ENCODE data around the gene CHST2. TPM values are rescaled to one million over a fixed set of nuclear protein-coding genes. Genes with fewer than 3 reads are reported as not detected.
A peak's percentile ranks its signal among the peaks of the same experiment; 100 is the strongest.

The CHST2 gene
- total RNA-seq, 4 donors from 2014 or later, result 1.6 to 9.8 (median 5.1) TPM

DNA sequence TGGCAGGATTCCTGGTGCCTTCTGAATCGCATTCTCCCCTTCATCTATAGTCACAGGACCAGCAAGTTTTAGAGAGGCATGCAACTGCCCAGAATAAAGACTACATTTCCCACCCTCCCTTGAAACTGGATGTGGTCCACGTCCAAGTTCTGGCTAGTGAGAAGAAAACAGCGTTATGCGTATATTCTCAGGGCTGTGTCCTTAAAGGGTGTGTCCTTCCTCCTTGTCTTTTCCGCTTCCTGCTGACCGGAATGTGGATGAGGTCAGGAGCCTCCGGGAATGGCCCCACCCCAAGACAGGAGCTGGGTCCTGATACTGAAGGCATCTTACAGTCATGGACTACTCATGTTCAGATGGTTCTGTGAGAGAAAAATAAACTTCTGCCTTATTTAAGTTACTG, 20.2 kb downstream of the CHST2 start:
- peak overlapping the region in 1 of 4 donors; percentile 25 for H3K27ac ChIP-seq
- 72 to 73% methylated on average over 2 to 7 of the region's 7 CpGs for WGBS, 2 donors (ENCODE audit: low coverage in 1 of 2)
- no peaks in the 10 kb centered on the region for H3K36me3 ChIP-seq
- no peaks in the 10 kb centered on the region for H3K9me3 ChIP-seq
- peak; percentile 62 for ATAC-seq
- H3K4me1 ChIP-seq, result no peaks in the 10 kb centered on the region
- H3K4me3 ChIP-seq, result no peak overlapping the region
- H3K27me3 ChIP-seq, result no peaks in the 10 kb centered on the region
- TF ChIP-seq POLR2A (IDR thresholded peaks at IDR 0.05) (no peak), POLR2AphosphoS5 (IDR thresholded peaks at IDR 0.05) (peak; percentile 25)

DNA sequence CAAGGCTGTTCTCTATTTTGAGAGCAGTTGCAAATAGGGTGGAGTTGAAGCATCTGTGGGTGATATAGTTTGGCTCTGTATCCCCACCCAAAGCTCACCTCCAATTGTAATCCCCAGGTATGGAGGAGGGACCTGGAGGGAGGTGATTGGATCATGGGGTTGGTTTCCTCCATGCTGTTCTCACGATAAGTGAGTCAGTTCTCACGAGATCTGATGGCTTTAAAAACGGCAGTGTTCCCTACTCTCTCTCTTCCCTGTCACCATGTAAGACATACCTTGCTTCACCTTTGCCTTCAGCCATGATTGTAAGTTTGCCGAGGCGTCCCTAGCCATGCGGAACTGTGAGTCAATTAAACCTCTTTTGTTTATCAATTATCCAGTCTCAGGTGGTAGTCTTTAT, 21.0 kb downstream of the CHST2 start:
- Histone ChIP-seq H3K4me3 (no peak overlapping the region), H3K36me3 (no peaks in the 10 kb centered on the region), H3K4me1 (no peaks in the 10 kb centered on the region), H3K27me3 (no peaks in the 10 kb centered on the region), H3K27ac (no peak overlapping the region), H3K9me3 (no peaks in the 10 kb centered on the region)
- ATAC-seq, result no peak
- WGBS, 2 donors (ENCODE audit: low coverage in 1 of 2), result 86 to 98% methylated on average over 4 to 5 of the region's 6 CpGs
- TF ChIP-seq EP300 (IDR thresholded peaks at IDR 0.05) (no peak), POLR2A (IDR thresholded peaks at IDR 0.05) (no peak), POLR2AphosphoS5 (IDR thresholded peaks at IDR 0.05) (no peak)
- TF ChIP-seq, protein P1, sequence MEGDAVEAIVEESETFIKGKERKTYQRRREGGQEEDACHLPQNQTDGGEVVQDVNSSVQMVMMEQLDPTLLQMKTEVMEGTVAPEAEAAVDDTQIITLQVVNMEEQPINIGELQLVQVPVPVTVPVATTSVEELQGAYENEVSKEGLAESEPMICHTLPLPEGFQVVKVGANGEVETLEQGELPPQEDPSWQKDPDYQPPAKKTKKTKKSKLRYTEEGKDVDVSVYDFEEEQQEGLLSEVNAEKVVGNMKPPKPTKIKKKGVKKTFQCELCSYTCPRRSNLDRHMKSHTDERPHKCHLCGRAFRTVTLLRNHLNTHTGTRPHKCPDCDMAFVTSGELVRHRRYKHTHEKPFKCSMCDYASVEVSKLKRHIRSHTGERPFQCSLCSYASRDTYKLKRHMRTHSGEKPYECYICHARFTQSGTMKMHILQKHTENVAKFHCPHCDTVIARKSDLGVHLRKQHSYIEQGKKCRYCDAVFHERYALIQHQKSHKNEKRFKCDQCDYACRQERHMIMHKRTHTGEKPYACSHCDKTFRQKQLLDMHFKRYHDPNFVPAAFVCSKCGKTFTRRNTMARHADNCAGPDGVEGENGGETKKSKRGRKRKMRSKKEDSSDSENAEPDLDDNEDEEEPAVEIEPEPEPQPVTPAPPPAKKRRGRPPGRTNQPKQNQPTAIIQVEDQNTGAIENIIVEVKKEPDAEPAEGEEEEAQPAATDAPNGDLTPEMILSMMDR (IDR thresholded peaks at IDR 0.05), result no peak

DNA sequence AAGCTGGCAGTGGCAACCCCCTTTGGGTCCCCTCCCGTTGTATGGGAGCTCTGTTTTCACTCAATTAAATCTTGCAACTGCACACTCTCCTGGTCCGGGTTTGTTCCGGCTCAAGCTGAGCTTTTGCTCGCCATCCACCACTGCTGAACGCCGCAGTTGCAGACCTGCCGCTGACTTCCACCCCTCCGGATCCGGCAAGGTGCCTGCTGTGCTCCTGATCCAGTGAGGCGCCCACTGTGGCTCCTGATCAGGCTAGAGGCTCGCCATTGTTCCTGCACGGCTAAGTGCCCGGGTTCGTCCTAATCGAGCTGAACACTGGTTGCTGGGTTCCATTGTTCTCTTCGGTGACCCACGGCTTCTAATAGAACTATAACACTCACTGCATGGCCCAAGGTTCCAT, 22.8 kb downstream of the CHST2 start:
- no peak overlapping the region for H3K27ac ChIP-seq
- no peaks in the 10 kb centered on the region for H3K27me3 ChIP-seq
- no peaks in the 10 kb centered on the region for H3K36me3 ChIP-seq
- H3K4me3 ChIP-seq, result no peak overlapping the region
- 90 to 95% methylated on average over 12 to 16 of the region's 17 CpGs for WGBS, 2 donors (ENCODE audit: low coverage in 1 of 2)
- no peak for ATAC-seq
- TF ChIP-seq, protein P1 (IDR thresholded peaks at IDR 0.05), result no peak
- TF ChIP-seq EP300 (IDR thresholded peaks at IDR 0.05) (no peak), POLR2AphosphoS5 (IDR thresholded peaks at IDR 0.05) (no peak), POLR2A (IDR thresholded peaks at IDR 0.05) (no peak)
- no peaks in the 10 kb centered on the region for H3K9me3 ChIP-seq
- no peaks in the 10 kb centered on the region for H3K4me1 ChIP-seq

DNA sequence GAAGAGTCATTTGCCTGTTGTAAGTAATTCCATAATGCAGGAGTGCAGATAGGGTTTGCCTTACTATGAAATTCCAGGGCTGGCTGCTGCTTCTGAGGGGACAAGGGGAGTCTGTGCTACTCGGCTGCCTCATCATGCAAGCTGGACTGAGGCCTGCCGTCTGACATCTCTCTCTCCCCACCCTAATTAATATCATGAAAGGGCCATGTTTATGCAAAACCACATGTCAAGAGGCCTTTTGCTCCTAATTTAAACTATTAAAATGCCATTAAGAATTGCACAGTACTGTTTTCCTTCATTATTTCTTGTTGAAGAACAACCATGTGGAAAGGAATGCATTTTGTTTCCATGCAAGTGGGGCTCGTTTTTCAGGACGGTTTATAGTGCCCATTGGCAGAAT, 26.3 kb downstream of the CHST2 start:
- no peaks in the 10 kb centered on the region for H3K27me3 ChIP-seq
- no peaks in the 10 kb centered on the region for H3K9me3 ChIP-seq
- 45 to 72% methylated on average over 2 to 4 of the region's 4 CpGs for WGBS, 2 donors (ENCODE audit: low coverage in 1 of 2)
- ATAC-seq, result no peak
- no peak overlapping the region for H3K4me3 ChIP-seq
- no peak for TF ChIP-seq POLR2A (IDR thresholded peaks at IDR 0.05)
- TF ChIP-seq EP300 (IDR thresholded peaks at IDR 0.05), result no peak
- no peak for TF ChIP-seq POLR2AphosphoS5 (IDR thresholded peaks at IDR 0.05)
- TF ChIP-seq, protein P1 (IDR thresholded peaks at IDR 0.05), result no peak
- no peaks in the 10 kb centered on the region for H3K36me3 ChIP-seq
- no peak overlapping the region for H3K27ac ChIP-seq
- H3K4me1 ChIP-seq, result no peaks in the 10 kb centered on the region

DNA sequence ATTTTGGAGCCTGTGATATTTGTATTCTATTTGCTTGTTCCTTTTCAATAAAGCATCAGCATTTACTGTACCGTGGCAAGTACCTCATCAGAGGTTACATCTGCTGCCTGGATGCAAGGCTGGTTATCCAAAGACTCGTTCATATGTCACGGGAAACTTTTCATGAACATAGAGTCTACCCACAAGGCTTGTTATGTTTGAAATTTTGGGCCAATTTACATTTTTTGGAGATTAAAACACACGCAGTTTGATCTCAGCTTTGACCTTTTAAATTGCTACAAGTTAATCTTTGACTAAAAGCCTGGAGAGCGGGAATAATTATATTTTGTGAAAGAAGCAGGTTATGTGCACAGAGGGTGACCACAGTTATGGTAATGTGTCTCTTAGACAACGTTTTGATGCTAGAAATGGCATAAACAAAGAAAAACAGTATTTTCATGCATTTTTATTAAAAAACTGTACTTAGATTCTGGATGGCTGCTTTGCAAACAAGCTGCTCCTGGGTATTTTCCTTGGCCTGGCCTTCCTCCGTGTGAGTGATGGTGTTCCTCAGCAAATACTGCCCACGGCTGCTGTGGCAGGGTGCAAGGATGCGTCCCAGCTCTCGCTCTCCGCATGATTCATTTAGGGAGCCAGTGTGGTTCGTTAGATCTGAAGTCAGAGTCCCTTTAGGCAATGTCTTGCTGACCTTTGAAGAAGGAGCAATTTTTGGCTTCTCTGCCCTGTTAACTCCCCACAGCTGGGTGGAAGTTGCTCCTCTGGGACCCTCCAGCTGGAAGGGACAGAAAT, 27.1 kb downstream of the CHST2 start:
- Histone ChIP-seq H3K27ac (no peak overlapping the region), H3K27me3 (no peaks in the 10 kb centered on the region), H3K4me3 (no peak overlapping the region), H3K36me3 (no peaks in the 10 kb centered on the region), H3K4me1 (no peaks in the 10 kb centered on the region), H3K9me3 (no peaks in the 10 kb centered on the region)
- no peak for TF ChIP-seq POLR2A (IDR thresholded peaks at IDR 0.05)
- no peak for ATAC-seq
- WGBS, 2 donors (ENCODE audit: low coverage in 1 of 2), result 75 to 79% methylated on average over 8 to 12 of the region's 12 CpGs

DNA sequence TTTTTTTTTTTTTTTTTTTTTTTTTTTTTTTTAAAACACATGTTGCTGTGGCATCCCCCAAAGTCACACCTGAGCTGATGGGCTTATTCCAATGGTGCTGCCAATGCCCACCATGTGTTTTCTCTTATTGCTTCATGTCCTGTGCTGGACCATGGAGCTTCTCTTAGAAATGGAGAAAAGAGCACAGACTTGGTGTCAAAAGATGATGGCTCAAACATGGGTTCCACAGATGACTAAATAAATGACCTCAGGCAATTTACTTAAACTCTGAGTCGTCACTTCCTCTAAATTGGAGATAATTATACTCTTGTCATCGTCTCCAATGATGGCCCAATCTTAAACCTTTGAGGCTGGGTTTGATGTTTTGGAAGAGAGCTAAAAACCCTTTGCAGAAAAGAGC, 28.1 kb downstream of the CHST2 start:
- H3K4me3 ChIP-seq, result no peak overlapping the region
- no peaks in the 10 kb centered on the region for H3K27me3 ChIP-seq
- TF ChIP-seq EP300 (IDR thresholded peaks at IDR 0.05) (no peak), POLR2A (IDR thresholded peaks at IDR 0.05) (no peak), POLR2AphosphoS5 (IDR thresholded peaks at IDR 0.05) (no peak)
- TF ChIP-seq, protein P1 (IDR thresholded peaks at IDR 0.05), result no peak
- H3K4me1 ChIP-seq, result no peaks in the 10 kb centered on the region
- 73 to 92% methylated on average over 2 of the region's 2 CpGs for WGBS, 2 donors (ENCODE audit: low coverage in 1 of 2)
- H3K36me3 ChIP-seq, result no peaks in the 10 kb centered on the region
- no peak for ATAC-seq
- H3K27ac ChIP-seq, result no peak overlapping the region
- H3K9me3 ChIP-seq, result no peaks in the 10 kb centered on the region

Measured in gastroesophageal sphincter (tissue), 4 donors.